Inflammatory macrophage (primary cell): ENCODE data around the gene TAF9.

Experiments used
- DNase-seq, 2 donors: peaks; one replicate each; pipeline ENCODE4 v3.0.0-alpha.2; 2020 to 2022
- total RNA-seq, 18 experiments: gene quantifications; one replicate each; lab custom pipeline; 2026; ENCODE audit warnings: mixed read lengths in 6 of 18, inconsistent platforms in 2 of 18; lab: John Stamatoyannopoulos, UW

Gene TAF9
- 28.8 to 74.9 (median 51.1) reads per million in 18 experiments for total RNA-seq

GRCh38 chr5:69369340-69370121, at the start of gene TAF9, which contains the start of the genes AK6 and RAD17:
TSS of gene TAF9 (minus strand) at chr5:69369520. CDS start at chr5:69365737, 3,783 bp downstream.
TSS of gene AK6 (minus strand) at chr5:69369520. CDS start at chr5:69369490, 30 bp downstream.
TSS of gene RAD17 (plus strand) at chr5:69369818. CDS start at chr5:69372209, 2,391 bp downstream.
- peak; percentile 89 to 93 for DNase-seq

GRCh38 chr5:69418554-69418953, 49.2 kb upstream of the TAF9 start:
- no peak for DNase-seq

- DNase-seq = no peak
Observed at GRCh38 chr5:69416699-69417098, 47.4 kb upstream of the TAF9 start.

- DNase-seq = no peak
Observed at GRCh38 chr5:69416180-69416579, 46.9 kb upstream of the TAF9 start.

- DNase-seq = no peak
Observed at GRCh38 chr5:69415584-69415958, 46.3 kb upstream of the TAF9 start.

GRCh38 chr5:69414885-69415583, 45.7 kb upstream of the TAF9 start, which contains the start of gene MARVELD2:
TSS of gene MARVELD2 (plus strand) at chr5:69415116. CDS start at chr5:69419386, 4,270 bp downstream.
- peak; percentile 34 to 68 for DNase-seq

- DNase-seq = peak in 1 of 2 donors; percentile 2
Observed at GRCh38 chr5:69404659-69405330, 35.5 kb upstream of the TAF9 start.

- no peak for DNase-seq
Observed at GRCh38 chr5:69378376-69378775, 9.1 kb upstream of the TAF9 start.

- DNase-seq = no peak
Observed at GRCh38 chr5:69374911-69375446, 5.7 kb upstream of the TAF9 start.

- no peak for DNase-seq
Observed at GRCh38 chr5:69372394-69372793, 3.1 kb upstream of the TAF9 start.

GRCh38 chr5:69370335-69370734, 1.0 kb upstream of the TAF9 start:
- DNase-seq = peak in 1 of 2 donors; percentile 20

- DNase-seq = peak in 1 of 2 donors; percentile 32
Observed at GRCh38 chr5:69368458-69369339, 621 bp downstream of the TAF9 start.

- DNase-seq = no peak
Observed at GRCh38 chr5:69367697-69368279, 1.5 kb downstream of the TAF9 start.

- DNase-seq = no peak
Observed at GRCh38 chr5:69364850-69365249, 4.5 kb downstream of the TAF9 start.

GRCh38 chr5:69364414-69364813, 4.9 kb downstream of the TAF9 start:
- DNase-seq = peak; percentile 22 to 39

- DNase-seq = no peak
Observed at GRCh38 chr5:69360442-69360841, 8.9 kb downstream of the TAF9 start.

- DNase-seq = no peak
Observed at GRCh38 chr5:69359699-69360098, 9.6 kb downstream of the TAF9 start.

GRCh38 chr5:69350664-69351063, 18.7 kb downstream of the TAF9 start:
- DNase-seq = no peak

- no peak for DNase-seq
Observed at GRCh38 chr5:69343083-69343482, 26.2 kb downstream of the TAF9 start.

GRCh38 chr5:69341520-69342161, 27.7 kb downstream of the TAF9 start:
- no peak for DNase-seq
